NB4 (cell line): ENCODE measurements around the gene INHBB.

Source experiments
- DNase-seq: peaks from one replicate; pipeline ENCODE4 v3.0.0; 2010; ENCODE audit warnings: low read depth
- H3K4me3 ChIP-seq: one replicate; pipeline ENCODE4 v1.5.1; 2011; ENCODE audit warnings: mild to moderate bottlenecking, low read depth, low read length, moderate library complexity
- CTCF ChIP-seq: IDR thresholded peaks from one replicate; pipeline ENCODE4 v1.5.1; 2012; ENCODE audit warnings: low read depth, low read length
- MYC ChIP-seq: IDR thresholded peaks from 2 replicates; pipeline ENCODE4 v1.6.1; 2011; ENCODE audit warnings: low read depth, low read length
- POLR2A ChIP-seq: IDR thresholded peaks from 2 replicates; pipeline ENCODE4 v1.6.1; 2011; ENCODE audit warnings: mild to moderate bottlenecking; ENCODE audit not compliant: insufficient read length; ENCODE audit errors: extremely low read depth
- TF ChIP-seq, protein P1 (sequence below): IDR thresholded peaks from 2 replicates; pipeline ENCODE4 v1.6.1; 2011; ENCODE audit warnings: low read depth, low read length

INHBB gene

DNA sequence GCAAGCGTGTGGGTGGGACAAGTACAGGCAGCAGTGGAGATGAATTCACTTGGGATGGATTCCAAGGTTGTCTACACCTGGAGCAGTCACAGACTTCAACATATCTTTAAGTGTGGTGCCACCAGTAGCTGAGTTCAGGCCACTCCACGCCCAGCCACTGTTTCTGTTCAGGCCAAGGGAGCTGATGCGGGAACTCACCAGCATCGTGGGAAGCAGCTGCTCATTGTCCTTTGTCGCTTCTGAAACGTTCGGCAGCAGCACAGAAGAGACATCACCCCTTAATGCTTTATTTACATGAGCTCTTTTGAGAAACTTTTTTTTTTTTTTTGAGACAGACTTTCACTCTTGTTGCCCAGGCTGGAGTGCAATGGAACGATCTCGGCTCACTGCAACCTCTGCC is 19.9 kb upstream of the INHBB start:
- no peak overlapping the region for H3K4me3 ChIP-seq
- no peak for DNase-seq
- TF ChIP-seq, protein P1, sequence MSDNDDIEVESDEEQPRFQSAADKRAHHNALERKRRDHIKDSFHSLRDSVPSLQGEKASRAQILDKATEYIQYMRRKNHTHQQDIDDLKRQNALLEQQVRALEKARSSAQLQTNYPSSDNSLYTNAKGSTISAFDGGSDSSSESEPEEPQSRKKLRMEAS = no peak
- no peak for TF ChIP-seq POLR2A
- no peak for TF ChIP-seq CTCF
- TF ChIP-seq MYC = no peak

DNA sequence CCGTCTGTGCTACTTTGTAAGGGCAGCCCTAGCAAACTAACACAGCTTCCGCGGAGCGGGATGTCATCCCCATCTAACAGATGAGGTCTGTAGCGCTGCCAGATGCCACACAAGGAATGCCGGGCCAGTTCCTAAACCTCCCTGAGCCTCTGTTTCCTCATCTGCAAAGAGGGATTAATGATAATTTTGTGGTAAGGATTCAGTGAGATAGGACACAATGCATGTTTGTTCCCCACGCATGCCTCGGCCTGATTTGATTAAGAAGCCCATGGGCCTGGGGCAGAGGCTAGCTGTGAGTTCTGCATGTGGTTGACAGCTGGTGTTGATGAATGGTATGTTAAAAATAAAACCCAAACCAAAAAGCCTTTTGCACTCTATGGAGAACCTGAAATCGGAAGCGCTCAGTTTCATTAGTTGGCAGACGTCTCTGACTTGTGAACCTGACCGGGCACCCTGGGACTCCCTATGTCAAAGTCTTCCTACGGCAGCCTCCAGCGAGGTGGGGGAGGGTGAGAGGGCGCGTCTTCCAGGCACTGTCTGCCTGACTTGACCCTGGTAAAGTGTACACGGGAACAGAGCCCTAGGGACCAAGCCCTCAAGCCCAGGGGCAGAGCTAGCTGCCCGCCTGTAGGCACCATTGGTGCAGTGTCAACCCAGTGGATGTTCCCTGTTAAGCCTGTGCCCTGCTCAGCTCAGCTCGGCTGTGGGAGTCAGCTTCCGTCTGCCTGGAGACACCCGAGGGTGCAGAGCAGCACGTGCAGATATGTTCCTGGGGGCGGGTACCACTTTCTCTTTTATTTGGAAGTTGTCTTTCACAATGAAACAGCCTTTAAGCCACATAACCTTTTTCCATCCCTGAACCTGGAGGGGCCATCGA is 14.8 kb upstream of the INHBB start:
- H3K4me3 ChIP-seq = no peak overlapping the region
- no peak for TF ChIP-seq POLR2A
- TF ChIP-seq CTCF = no peak
- TF ChIP-seq, protein P1 = no peak
- no peak for TF ChIP-seq MYC
- no peak for DNase-seq

- TF ChIP-seq MYC (no peak), CTCF (no peak), POLR2A (no peak)
- TF ChIP-seq, protein P1 = no peak
- H3K4me3 ChIP-seq = no peak overlapping the region
- DNase-seq = no peak
Measured at GRCh38 chr2:120331903-120332302, 14.0 kb upstream of the INHBB start.

DNA sequence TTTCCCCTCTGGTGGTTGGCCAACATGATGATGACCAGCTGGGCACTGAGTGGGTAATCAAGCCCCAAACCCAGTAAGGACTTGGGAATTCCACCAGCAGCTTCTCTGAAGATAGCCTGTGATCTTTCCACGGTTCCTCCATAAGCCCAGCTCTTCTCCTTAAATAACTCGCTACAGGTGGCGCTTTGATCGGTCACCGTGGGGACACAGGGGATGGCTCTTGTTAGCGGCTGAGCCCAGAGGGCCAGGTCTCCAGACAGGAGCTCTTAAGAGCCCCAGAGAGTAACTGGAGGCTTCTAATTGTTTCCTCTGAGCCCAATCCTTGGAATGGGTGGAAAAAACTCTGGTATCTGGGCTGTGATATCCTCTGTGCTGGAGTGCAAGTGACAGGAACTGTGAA is 13.6 kb upstream of the INHBB start:
- H3K4me3 ChIP-seq = no peak overlapping the region
- no peak for DNase-seq
- TF ChIP-seq, protein P1 = no peak
- no peak for TF ChIP-seq MYC
- no peak for TF ChIP-seq CTCF
- no peak for TF ChIP-seq POLR2A

DNA sequence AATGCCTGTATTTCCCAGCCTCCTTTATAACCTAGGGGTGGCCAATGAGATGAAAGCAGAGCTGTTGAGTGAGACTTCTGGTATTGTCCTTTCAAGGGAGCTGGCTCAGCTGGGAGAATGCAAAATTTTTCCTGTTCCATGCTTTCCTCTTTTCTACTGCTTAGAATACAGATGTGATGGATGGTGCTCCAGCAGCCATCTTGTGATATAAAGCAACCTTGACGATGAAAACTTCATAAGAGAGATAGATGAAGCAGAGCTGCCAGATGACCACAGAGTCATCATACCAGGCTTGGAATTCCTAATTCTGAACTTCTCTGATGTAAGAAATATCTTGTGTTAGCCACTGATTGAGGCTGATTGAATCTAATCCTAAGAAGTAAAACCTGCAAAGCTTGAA is 11.9 kb upstream of the INHBB start:
- no peak for DNase-seq
- TF ChIP-seq POLR2A (no peak), MYC (no peak), CTCF (no peak)
- TF ChIP-seq, protein P1 = no peak
- H3K4me3 ChIP-seq = no peak overlapping the region

DNA sequence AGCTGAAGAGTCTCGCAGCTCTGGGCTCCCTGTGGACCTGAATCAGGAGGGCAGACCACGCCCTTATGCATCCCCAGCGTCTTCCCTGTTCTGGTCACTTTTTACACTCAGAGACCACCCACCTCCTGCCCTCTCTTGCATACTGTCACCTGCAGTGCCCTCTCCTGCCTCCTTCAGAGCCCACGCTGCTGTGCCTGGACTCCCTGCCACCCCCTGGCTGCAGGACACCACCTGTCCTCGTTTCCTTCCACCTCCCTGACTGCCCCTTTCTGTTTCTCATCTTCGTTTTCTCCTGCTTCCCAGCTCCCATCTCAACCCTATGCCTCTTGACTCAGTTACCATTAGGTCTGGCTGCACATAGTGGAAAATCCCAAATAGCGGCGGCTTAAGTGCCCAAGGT is 9.2 kb upstream of the INHBB start:
- DNase-seq = no peak
- TF ChIP-seq POLR2A = no peak
- TF ChIP-seq, protein P1 = no peak
- no peak for TF ChIP-seq CTCF
- TF ChIP-seq MYC = no peak
- no peak overlapping the region for H3K4me3 ChIP-seq
